GM20431 (cell line): ENCODE data around the gene ZNF175.

Source experiments
- in situ Hi-C: fragments of 300-500 bp; cut with MseI, MboI; formaldehyde crosslinking; loops from one replicate; pipeline ENCODE4 v1.15.0; 2020; ENCODE audit warnings: low sequenced_read_pairs; ENCODE audit not compliant: unreplicated experiment

Gene ZNF175

GRCh38 chr19:51587264-51588191 is 16.4 kb downstream of the ZNF175 start:
- in situ Hi-C loops: no loop called here

- in situ Hi-C loops: no loop called here
Measured at GRCh38 chr19:51589511-51589910, 18.4 kb downstream of the ZNF175 start.

GRCh38 chr19:51590441-51590840 is 19.4 kb downstream of the ZNF175 start:
- in situ Hi-C loops: no loop called here

GRCh38 chr19:51592521-51592920 is 21.4 kb downstream of the ZNF175 start:
- in situ Hi-C loops: no loop called here

- in situ Hi-C loops: no loop called here
Measured at GRCh38 chr19:51593138-51593890, 22.2 kb downstream of the ZNF175 start.

- in situ Hi-C loops: no loop called here
Measured at GRCh38 chr19:51593969-51594773, 23.1 kb downstream of the ZNF175 start.

- in situ Hi-C loops: no loop called here
Measured at GRCh38 chr19:51594774-51595109, 23.7 kb downstream of the ZNF175 start.

GRCh38 chr19:51595190-51596175 is 24.4 kb downstream of the ZNF175 start:
- in situ Hi-C loops: no loop called here

GRCh38 chr19:51598159-51598915 is 27.3 kb downstream of the ZNF175 start:
- in situ Hi-C loops: no loop called here

GRCh38 chr19:51599084-51599483 is 28.0 kb downstream of the ZNF175 start:
- in situ Hi-C loops: no loop called here

- in situ Hi-C loops: no loop called here
Measured at GRCh38 chr19:51600940-51601580, 30.0 kb downstream of the ZNF175 start.

- in situ Hi-C loops: no loop called here
Measured at GRCh38 chr19:51602189-51602854, 31.2 kb downstream of the ZNF175 start.

GRCh38 chr19:51607077-51607476 is 36.0 kb downstream of the ZNF175 start:
- in situ Hi-C loops: no loop called here

GRCh38 chr19:51607920-51608562 is 37.0 kb downstream of the ZNF175 start:
- in situ Hi-C loops: no loop called here

GRCh38 chr19:51610576-51610975 is 39.5 kb downstream of the ZNF175 start:
- in situ Hi-C loops: no loop called here

GRCh38 chr19:51614789-51615188 is 43.7 kb downstream of the ZNF175 start:
- in situ Hi-C loops: no loop called here

- in situ Hi-C loops: no loop called here
Measured at GRCh38 chr19:51615991-51616390, 44.9 kb downstream of the ZNF175 start.
